SK-N-SH treated with all-trans-retinoic acid at 6 μM for 48 hours (cell line): ENCODE data around the gene PDZD2.

Experiments used
- ARNTL ChIP-seq: fragments of 450-650 bp; formaldehyde crosslinking; IDR thresholded peaks from 2 replicates; pipeline ENCODE4 v1.5.0; 2020; ENCODE audit warnings: low read depth, mild to moderate bottlenecking, moderate library complexity, borderline replicate concordance
- ISL1 ChIP-seq: fragments of 250-450 bp; sonication (Bioruptor Pico); IDR thresholded peaks from 2 replicates; pipeline ENCODE4 v2.1.2; 2022; ENCODE audit warnings: mild to moderate bottlenecking, moderate library complexity
- OSR1 ChIP-seq: fragments of 250-450 bp; sonication (Bioruptor Pico); IDR thresholded peaks from 2 replicates; pipeline ENCODE4 v1.8.0; 2022; ENCODE audit warnings: moderate library complexity, mild to moderate bottlenecking, inconsistent platforms
- PATZ1 ChIP-seq: fragments of 250-450 bp; sonication (Bioruptor Pico); IDR thresholded peaks from 2 replicates; pipeline ENCODE4 v1.8.0; 2020; ENCODE audit warnings: mild to moderate bottlenecking, moderate library complexity, borderline replicate concordance
- TCF4 ChIP-seq: fragments of 250-450 bp; sonication (Bioruptor Pico); IDR thresholded peaks from 2 replicates; pipeline ENCODE4 v1.8.0; 2021; ENCODE audit warnings: mild to moderate bottlenecking, moderate library complexity, borderline replicate concordance
- TOX ChIP-seq: fragments of 250-450 bp; sonication (Bioruptor Pico); IDR thresholded peaks from 2 replicates; pipeline ENCODE4 v1.8.0; 2021; ENCODE audit warnings: mild to moderate bottlenecking, moderate library complexity, borderline replicate concordance
- ZFP3 ChIP-seq: fragments of 250-450 bp; sonication (Bioruptor Pico); IDR thresholded peaks from 2 replicates; pipeline ENCODE4 v1.5.0; 2020; ENCODE audit warnings: mild to moderate bottlenecking, moderate library complexity
- ZNF565 ChIP-seq: fragments of 450-650 bp; formaldehyde crosslinking; conservative IDR thresholded peaks from 2 replicates; pipeline ENCODE4 v1.5.0; 2020; ENCODE audit warnings: low read depth, mild to moderate bottlenecking, moderate library complexity
- TF ChIP-seq, protein P1 (sequence below): fragments of 250-450 bp; sonication (Bioruptor Pico); IDR thresholded peaks from 2 replicates; pipeline ENCODE4 v1.5.1; 2020; ENCODE audit warnings: low read depth, mild to moderate bottlenecking, moderate library complexity
- TF ChIP-seq, protein P2 (sequence below): fragments of 250-450 bp; sonication (Bioruptor Pico); IDR thresholded peaks from 2 replicates; pipeline ENCODE4 v1.5.0; 2020; ENCODE audit warnings: mild to moderate bottlenecking, moderate library complexity

GRCh38 chr5:31986101-31986500 lies 347.2 kb downstream of the PDZD2 start:
- TF ChIP-seq OSR1 (CRISPR knock-in tag), result no peak
- no peak for TF ChIP-seq ISL1 (CRISPR knock-in tag)
- no peak for TF ChIP-seq PATZ1 (CRISPR knock-in tag)
- TF ChIP-seq, protein P1, sequence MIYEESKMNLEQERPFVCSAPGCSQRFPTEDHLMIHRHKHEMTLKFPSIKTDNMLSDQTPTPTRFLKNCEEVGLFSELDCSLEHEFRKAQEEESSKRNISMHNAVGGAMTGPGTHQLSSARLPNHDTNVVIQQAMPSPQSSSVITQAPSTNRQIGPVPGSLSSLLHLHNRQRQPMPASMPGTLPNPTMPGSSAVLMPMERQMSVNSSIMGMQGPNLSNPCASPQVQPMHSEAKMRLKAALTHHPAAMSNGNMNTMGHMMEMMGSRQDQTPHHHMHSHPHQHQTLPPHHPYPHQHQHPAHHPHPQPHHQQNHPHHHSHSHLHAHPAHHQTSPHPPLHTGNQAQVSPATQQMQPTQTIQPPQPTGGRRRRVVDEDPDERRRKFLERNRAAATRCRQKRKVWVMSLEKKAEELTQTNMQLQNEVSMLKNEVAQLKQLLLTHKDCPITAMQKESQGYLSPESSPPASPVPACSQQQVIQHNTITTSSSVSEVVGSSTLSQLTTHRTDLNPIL (CRISPR knock-in tag), result no peak
- no peak for TF ChIP-seq ARNTL (CRISPR knock-in tag)
- no peak for TF ChIP-seq TCF4
- no peak for TF ChIP-seq TOX (CRISPR knock-in tag)
- no peak for TF ChIP-seq ZFP3
- TF ChIP-seq ZNF565, result no peak
- TF ChIP-seq, protein P2, sequence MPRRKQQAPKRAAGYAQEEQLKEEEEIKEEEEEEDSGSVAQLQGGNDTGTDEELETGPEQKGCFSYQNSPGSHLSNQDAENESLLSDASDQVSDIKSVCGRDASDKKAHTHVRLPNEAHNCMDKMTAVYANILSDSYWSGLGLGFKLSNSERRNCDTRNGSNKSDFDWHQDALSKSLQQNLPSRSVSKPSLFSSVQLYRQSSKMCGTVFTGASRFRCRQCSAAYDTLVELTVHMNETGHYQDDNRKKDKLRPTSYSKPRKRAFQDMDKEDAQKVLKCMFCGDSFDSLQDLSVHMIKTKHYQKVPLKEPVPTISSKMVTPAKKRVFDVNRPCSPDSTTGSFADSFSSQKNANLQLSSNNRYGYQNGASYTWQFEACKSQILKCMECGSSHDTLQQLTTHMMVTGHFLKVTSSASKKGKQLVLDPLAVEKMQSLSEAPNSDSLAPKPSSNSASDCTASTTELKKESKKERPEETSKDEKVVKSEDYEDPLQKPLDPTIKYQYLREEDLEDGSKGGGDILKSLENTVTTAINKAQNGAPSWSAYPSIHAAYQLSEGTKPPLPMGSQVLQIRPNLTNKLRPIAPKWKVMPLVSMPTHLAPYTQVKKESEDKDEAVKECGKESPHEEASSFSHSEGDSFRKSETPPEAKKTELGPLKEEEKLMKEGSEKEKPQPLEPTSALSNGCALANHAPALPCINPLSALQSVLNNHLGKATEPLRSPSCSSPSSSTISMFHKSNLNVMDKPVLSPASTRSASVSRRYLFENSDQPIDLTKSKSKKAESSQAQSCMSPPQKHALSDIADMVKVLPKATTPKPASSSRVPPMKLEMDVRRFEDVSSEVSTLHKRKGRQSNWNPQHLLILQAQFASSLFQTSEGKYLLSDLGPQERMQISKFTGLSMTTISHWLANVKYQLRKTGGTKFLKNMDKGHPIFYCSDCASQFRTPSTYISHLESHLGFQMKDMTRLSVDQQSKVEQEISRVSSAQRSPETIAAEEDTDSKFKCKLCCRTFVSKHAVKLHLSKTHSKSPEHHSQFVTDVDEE (CRISPR knock-in tag), result no peak
